GM21390 (cell line): Measurements from ENCODE around the gene CEP85L.
"Not testable (repeated sequence)": the region's sequence is repeated elsewhere in the genome, so short reads cannot be mapped to it uniquely, and the experiment has no call there.

Experiments used
- ATAC-seq: cut with Tn5 transposase; IDR thresholded peaks from one replicate; pipeline ENCODE4 v1.9.1; 2021; ENCODE audit not compliant: unreplicated experiment

CEP85L gene

DNA sequence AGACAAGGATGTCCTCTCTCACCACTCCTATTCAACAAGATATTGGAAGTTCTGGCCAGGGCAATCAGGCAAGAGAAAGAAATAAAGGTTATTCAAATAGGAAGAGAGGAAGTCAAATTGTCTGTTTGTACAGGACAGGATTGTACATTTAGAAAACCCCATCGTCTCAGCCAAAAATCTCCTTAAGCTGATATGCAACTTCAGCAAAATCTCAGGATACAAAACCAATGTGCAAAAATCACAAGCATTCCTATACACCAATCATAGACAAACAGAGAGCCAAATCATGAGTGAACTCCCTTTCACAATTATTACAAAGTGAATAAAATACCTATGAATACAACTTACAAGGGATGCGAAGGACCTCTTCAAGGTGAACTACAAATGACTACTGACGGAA is 217.2 kb downstream of the CEP85L start:
- not testable (repeated sequence) for ATAC-seq

DNA sequence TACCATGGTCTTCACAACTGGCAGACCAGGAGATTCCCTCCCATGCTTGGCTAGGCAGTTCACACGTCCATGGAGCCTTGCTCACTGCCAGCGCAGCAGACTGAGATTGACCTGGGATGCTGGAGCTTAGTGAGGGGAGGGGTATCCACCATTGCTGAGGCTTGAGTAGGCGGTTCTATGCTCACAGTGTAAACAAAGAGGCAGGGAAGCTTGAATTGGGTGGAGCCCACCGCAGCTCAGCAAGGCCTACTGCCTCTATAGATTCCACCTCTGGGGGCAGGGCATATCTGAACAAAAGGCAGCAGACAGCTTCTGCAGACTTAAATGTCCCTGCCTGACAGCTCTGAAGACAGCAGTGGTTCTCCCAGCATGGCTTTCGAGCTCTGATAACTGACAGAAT is 230.1 kb downstream of the CEP85L start:
- ATAC-seq: not testable (repeated sequence)

DNA sequence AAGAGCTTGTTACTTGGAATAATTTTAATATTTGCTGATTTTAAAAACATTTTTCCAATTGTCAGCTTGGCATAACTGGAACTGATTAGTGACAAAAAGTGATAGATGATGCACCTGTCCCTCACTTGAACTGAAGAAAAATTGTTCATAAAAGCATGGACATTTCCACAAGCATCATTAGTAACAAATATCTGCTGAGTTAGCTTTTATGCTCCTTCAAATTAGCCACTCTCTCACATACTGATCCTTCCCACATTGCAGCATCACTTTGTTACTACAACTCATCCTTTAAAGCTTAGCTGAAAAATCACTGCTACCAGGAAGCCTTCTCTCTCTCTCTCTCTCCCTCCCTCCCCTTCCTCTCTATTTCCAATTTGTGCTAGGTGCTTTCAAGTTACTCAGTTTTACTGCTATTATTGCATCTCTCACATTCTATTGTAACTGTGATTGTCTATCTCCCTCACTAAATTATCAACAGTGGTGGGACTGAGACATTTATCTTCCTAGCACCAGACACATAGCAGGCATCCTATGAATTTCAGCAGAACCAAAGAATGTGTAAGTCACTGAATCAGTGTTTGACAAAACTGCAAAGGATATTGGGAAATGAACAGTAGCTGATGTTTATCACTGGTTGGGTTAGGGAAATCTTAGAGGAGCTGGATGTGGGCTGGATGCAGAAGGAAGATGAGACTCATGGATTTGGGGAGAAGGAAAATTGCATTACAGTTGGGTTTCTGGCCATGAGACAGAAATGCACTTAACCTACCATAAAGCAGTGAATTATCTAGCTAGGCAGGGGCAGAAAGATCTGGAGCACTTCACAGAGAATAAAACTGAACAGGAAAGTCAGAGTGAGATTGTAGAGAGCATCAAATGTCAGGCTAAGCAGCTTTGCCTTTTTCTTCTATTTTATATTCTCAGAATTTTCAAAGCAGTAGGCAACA is 231.7 kb downstream of the CEP85L start:
- ATAC-seq: no peak
